ENCODE results near the gene TRIB2. TPM values are rescaled to one million over a fixed set of nuclear protein-coding genes. Genes with fewer than 3 reads are reported as not detected.

Gene TRIB2
- total and polyA plus RNA-seq, 2 of the 4 experiments (the other 2 are of a cell fraction): 12.0 to 12.7 TPM

DNA sequence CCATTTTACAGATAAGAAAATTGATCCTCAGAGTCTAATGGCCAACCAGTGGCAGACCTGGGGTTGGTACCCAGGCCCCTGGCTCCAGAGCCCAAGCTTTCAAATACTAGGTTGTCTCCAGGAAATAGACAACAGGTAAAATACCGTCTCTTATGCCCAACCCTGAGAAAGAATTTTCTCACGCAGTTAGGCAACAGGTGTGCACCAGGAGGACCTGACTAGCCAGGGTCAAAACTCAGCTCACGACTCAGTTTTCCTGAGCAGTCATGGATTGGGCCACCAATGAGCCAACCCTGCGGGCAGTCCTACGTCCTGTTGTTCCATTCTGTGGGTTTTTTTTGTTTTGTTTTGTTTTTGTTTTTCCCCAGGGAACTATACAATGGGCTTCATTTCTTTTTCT is 13.5 kb downstream of the TRIB2 start:
- Histone ChIP-seq H3K14ac (replicated peaks; ENCODE audit: low read depth, low read length) (no peak overlapping the region), H3K36me3 (ENCODE audit: control insufficient read depth, insufficient read depth, low read length) (peaks cover 66% of the 10 kb centered on the region), H4K5ac (ENCODE audit: low read depth, low read length) (no peak overlapping the region), H2BK120ac (ENCODE audit: low read depth, low read length) (no peak overlapping the region), H2BK15ac (ENCODE audit: low read depth, low read length) (no peak overlapping the region), H3K18ac (ENCODE audit: low read depth, low read length) (no peak overlapping the region), H3K79me1 (ENCODE audit: low read depth in 1 of 2, low read length in 2 of 2) (peaks cover 49 to 91% of the 10 kb centered on the region in 2 experiments), H3K4me1 (ENCODE audit: control insufficient read depth, insufficient read depth, low read length) (peaks cover 3% of the 10 kb centered on the region; the same call in 1 of the 2 replicates), H3K27me3 (ENCODE audit: control insufficient read depth, insufficient read depth, low read length) (no peaks in the 10 kb centered on the region), H3K23ac (ENCODE audit: low read depth, low read length) (no peak overlapping the region), H4K8ac (ENCODE audit: low read depth in 2 of 2, low read length in 2 of 2) (no peak overlapping the region), H2AK5ac (ENCODE audit: low read depth, low read length) (no peak overlapping the region), H4K20me1 (ENCODE audit: insufficient read depth, low read length) (peaks cover 43% of the 10 kb centered on the region), H2BK5ac (ENCODE audit: low read depth, low read length, poor library complexity, severe bottlenecking) (no peak overlapping the region), H3K4me3 (ENCODE audit: insufficient read depth, low read depth, low read length) (no peak overlapping the region), H3K4me2 (ENCODE audit: low read depth, low read length) (no peak overlapping the region), H3K9me3 (ENCODE audit: control insufficient read depth, insufficient read depth, low read length) (no peaks in the 10 kb centered on the region), H2AK9ac (replicated peaks; ENCODE audit: low read depth, low read length, poor library complexity) (no peak overlapping the region), H3K27ac (ENCODE audit: insufficient read depth, low read length) (no peak overlapping the region), H3K4ac (ENCODE audit: low read depth, low read length) (no peak overlapping the region), H2AFZ (replicated peaks; ENCODE audit: low read length, poor library complexity) (no peak overlapping the region), H2BK20ac (ENCODE audit: low read depth, low read length) (no peak overlapping the region), H4K91ac (ENCODE audit: insufficient read depth, low read depth, low read length) (no peak overlapping the region), H3K56ac (ENCODE audit: extremely low read depth, insufficient read depth, low read length) (no peak overlapping the region), H3K9ac (ENCODE audit: low read depth, low read length) (no peak overlapping the region), H3K9me1 (ENCODE audit: insufficient read depth, low read length) (peaks cover 20% of the 10 kb centered on the region)
- in situ Hi-C loops (cut with MboI; ENCODE audit: low sequenced_read_pairs): loop anchor here (10.0 kb wide), 1 partner anchor 195 kb away; no protein-coding TSS in a partner anchor
- DNase-seq (no peak), ATAC-seq (ENCODE audit: low read depth) (no peak)
- no CpG with 5 or more reads among the region's 5 CpGs for WGBS, 2 experiments (ENCODE audit: extremely low coverage in 2 of 2, insufficient read length in 1 of 2)
- TF ChIP-seq MXI1 (IDR thresholded peaks at IDR 0.05; ENCODE audit: borderline replicate concordance, low read depth, low read length) (no peak), RCOR1 (IDR thresholded peaks at IDR 0.05; ENCODE audit: insufficient replicate concordance, low read length) (no peak), SMC3 (IDR thresholded peaks at IDR 0.05; ENCODE audit: low read depth, low read length) (no peak), RFX5 (IDR thresholded peaks at IDR 0.05; ENCODE audit: low read depth, low read length) (no peak)
- TF ChIP-seq, protein P1, sequence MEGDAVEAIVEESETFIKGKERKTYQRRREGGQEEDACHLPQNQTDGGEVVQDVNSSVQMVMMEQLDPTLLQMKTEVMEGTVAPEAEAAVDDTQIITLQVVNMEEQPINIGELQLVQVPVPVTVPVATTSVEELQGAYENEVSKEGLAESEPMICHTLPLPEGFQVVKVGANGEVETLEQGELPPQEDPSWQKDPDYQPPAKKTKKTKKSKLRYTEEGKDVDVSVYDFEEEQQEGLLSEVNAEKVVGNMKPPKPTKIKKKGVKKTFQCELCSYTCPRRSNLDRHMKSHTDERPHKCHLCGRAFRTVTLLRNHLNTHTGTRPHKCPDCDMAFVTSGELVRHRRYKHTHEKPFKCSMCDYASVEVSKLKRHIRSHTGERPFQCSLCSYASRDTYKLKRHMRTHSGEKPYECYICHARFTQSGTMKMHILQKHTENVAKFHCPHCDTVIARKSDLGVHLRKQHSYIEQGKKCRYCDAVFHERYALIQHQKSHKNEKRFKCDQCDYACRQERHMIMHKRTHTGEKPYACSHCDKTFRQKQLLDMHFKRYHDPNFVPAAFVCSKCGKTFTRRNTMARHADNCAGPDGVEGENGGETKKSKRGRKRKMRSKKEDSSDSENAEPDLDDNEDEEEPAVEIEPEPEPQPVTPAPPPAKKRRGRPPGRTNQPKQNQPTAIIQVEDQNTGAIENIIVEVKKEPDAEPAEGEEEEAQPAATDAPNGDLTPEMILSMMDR (conservative IDR thresholded peaks at IDR 0.05; ENCODE audit: low read depth, low read length): no peak
- intact Hi-C loops (cut with micrococcal nuclease): no loop called here
- POLR2A ChIA-PET (ENCODE audit: unreplicated experiment): no interaction called here
- CTCF ChIA-PET: no interaction called here
- dilution Hi-C loops (cut with HindIII; ENCODE audit: low sequenced_read_pairs, unreplicated experiment): no loop called here
- BruUV-seq (replicated peaks): no TSS peak
